Activated B cell treated with CpG ODN at 0.5 μM for 24 hours (primary cell): Measurements from ENCODE around the gene NPNT. TPM values are rescaled to one million over a fixed set of nuclear protein-coding genes. Genes with fewer than 3 reads are reported as not detected.

Source experiments
- ATAC-seq: fragments of 200-7000 bp; cut with Tn5 transposase; one replicate; pipeline ENCODE4 v1.10.0; 2021; ENCODE audit warnings: low read depth, mild to moderate bottlenecking, moderate library complexity
- CTCF ChIA-PET: fragments of 350-600 bp; sonication (Branson Sonifier 250); formaldehyde crosslinking; loops from one replicate; lab custom pipeline; 2021; ENCODE audit warnings: antibody characterized with exemption; lab: Charles Lee
- POLR2A ChIA-PET: fragments of 350-600 bp; sonication (Branson Sonifier 250); formaldehyde crosslinking; loops from one replicate; lab custom pipeline; 2021; ENCODE audit warnings: antibody characterized with exemption; lab: Charles Lee
- DNase-seq: peaks from one replicate; pipeline ENCODE4 v3.0.0; 2022
- H3K27ac Mint-ChIP-seq: one replicate; pipeline ENCODE4 v1.8.0; 2020; ENCODE audit warnings: mixed read lengths
- H3K27me3 Mint-ChIP-seq: one replicate; pipeline ENCODE4 v1.8.0; 2021; ENCODE audit warnings: mixed read lengths
- H3K36me3 Mint-ChIP-seq: one replicate; pipeline ENCODE4 v1.8.0; 2021; ENCODE audit warnings: low read depth, mixed read lengths
- H3K4me1 Mint-ChIP-seq: one replicate; pipeline ENCODE4 v1.8.0; 2021; ENCODE audit warnings: mixed read lengths
- H3K4me3 Mint-ChIP-seq: one replicate; pipeline ENCODE4 v1.8.0; 2020; ENCODE audit warnings: mild to moderate bottlenecking, mixed read lengths
- H3K9me3 Mint-ChIP-seq: one replicate; pipeline ENCODE4 v1.8.0; 2020; ENCODE audit warnings: mixed read lengths
- intact Hi-C: fragments of 100-400 bp; cut with micrococcal nuclease; formaldehyde crosslinking; loops from one replicate; pipeline ENCODE4 v1.15.1; 2024
- total RNA-seq: library from RNA; stranded (reverse); gene quantifications from 2 replicates; pipeline ENCODE4 v1.2.3, GENCODE V29; 2022
- TF ChIP-seq, protein P1 (sequence below): fragments of 200-600 bp; IDR thresholded peaks from one replicate; pipeline ENCODE4 v1.8.0; 2022; ENCODE audit warnings: antibody characterized with exemption, mild to moderate bottlenecking

The NPNT gene
- total RNA-seq, 1 donor from 2014 or later = not detected

DNA sequence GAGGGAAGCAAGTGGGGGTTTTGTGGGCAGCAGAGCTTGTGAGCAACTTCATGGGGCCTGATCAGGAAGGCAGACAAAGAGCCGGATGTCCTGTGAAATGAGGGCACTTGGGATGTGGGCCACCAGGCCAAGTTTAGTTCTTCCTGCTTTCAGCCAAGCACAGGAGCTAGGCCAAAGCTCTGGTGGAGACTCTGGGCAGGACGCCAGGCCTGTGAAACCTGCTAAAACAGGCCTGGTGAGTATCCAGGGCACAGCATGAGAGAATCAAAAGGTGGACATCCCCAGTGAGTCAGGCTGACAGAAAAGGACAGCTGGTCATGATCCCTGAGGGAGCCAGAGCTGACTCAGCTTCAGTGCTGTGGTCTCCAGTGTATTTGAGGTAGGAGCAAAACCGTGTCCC lies 95.7 kb downstream of the NPNT start:
- Mint-ChIP-seq H3K27ac (no peak overlapping the region), H3K4me1 (no peaks in the 10 kb centered on the region), H3K36me3 (no peaks in the 10 kb centered on the region), H3K4me3 (no peak overlapping the region), H3K27me3 (peaks cover 4% of the 10 kb centered on the region), H3K9me3 (peaks cover 5% of the 10 kb centered on the region)
- TF ChIP-seq, protein P1, sequence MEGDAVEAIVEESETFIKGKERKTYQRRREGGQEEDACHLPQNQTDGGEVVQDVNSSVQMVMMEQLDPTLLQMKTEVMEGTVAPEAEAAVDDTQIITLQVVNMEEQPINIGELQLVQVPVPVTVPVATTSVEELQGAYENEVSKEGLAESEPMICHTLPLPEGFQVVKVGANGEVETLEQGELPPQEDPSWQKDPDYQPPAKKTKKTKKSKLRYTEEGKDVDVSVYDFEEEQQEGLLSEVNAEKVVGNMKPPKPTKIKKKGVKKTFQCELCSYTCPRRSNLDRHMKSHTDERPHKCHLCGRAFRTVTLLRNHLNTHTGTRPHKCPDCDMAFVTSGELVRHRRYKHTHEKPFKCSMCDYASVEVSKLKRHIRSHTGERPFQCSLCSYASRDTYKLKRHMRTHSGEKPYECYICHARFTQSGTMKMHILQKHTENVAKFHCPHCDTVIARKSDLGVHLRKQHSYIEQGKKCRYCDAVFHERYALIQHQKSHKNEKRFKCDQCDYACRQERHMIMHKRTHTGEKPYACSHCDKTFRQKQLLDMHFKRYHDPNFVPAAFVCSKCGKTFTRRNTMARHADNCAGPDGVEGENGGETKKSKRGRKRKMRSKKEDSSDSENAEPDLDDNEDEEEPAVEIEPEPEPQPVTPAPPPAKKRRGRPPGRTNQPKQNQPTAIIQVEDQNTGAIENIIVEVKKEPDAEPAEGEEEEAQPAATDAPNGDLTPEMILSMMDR = no peak
- intact Hi-C loops = no loop called here
- ChIA-PET POLR2A (no interaction called here), CTCF (no interaction called here)
- DNase-seq (no peak), ATAC-seq (no peak)

DNA sequence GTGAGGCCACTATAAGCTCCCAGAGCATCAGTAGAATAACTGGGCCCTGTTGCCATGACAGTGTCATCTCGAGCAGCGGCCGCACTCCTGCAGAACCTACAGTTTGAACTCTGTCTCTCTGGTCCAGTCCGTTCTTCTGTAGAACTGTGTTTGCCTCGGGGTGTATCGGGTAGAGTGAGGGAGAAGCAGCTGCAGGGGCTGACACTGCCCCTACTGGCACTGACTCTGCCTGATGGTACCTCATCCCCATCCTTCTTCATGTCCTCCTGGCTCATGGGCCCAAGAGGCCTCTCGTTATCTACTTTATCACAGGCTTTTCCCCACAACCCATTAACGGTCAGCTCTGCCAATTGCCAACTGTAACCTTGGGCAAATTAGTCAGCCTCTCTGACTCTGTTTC lies 96.5 kb downstream of the NPNT start:
- ATAC-seq (no peak), DNase-seq (no peak)
- no peaks in the 10 kb centered on the region for H3K36me3 Mint-ChIP-seq
- CTCF ChIA-PET = no interaction called here
- POLR2A ChIA-PET = no interaction called here
- intact Hi-C loops = no loop called here
- H3K27me3 Mint-ChIP-seq = peaks cover 4% of the 10 kb centered on the region
- no peaks in the 10 kb centered on the region for H3K4me1 Mint-ChIP-seq
- no peak overlapping the region for H3K4me3 Mint-ChIP-seq
- TF ChIP-seq, protein P1 = no peak
- peaks cover 5% of the 10 kb centered on the region for H3K9me3 Mint-ChIP-seq
- no peak overlapping the region for H3K27ac Mint-ChIP-seq

DNA sequence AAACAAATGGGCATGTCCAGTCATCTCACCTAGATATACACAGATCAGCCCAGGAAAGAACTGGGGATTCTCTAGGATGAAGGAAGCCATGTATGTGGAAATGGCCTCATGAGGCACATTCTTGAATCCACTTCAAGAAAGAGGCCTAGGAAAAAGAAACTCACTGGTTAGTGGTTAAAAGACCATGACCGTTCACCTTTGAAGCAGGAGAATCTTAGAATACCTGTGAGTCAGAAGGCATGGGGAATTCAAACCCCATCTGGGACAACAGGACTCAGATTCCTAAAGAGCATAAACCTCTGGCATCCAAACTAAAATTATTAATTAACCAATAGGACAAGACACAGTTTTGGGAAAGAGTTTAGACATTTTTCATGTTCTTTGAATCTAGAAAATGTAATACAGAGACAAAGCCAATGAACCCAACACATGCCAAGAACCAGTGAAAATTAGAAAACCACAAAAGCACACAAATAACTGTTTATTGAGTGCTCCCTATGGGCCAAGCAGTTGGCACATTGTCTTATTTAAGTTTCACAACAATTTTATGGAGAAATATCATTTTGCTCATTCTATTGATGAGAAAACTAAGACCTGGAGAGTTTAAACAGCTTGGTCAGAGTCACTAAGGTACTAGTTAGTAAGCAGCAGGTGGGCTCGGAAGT lies 97.5 kb downstream of the NPNT start:
- ChIA-PET CTCF (no interaction called here), POLR2A (no interaction called here)
- intact Hi-C loops = no loop called here
- Mint-ChIP-seq H3K4me3 (no peak overlapping the region), H3K27ac (no peak overlapping the region), H3K27me3 (peaks cover 6% of the 10 kb centered on the region), H3K36me3 (no peaks in the 10 kb centered on the region), H3K4me1 (no peaks in the 10 kb centered on the region), H3K9me3 (peaks cover 5% of the 10 kb centered on the region)
- DNase-seq (no peak), ATAC-seq (no peak)
- TF ChIP-seq, protein P1 = no peak

DNA sequence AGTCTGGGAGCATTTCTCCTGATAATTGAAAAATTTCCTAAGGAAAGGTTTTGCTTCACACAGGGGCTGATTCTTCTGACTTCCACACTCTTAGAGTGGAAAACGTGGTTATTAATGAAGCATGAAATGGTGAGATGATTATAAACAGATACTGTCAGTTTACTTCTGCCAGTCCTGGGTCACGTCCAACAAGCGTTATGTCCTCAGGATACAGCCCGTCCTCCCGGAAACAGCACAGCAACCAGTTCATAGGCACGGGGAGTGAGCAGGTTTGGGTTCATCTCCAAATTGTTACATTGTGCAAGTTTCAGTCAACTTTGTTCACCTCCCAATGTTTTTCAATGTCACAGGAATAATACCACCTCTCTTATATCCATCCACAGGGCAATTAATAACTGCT lies 98.8 kb downstream of the NPNT start:
- H3K27me3 Mint-ChIP-seq = peaks cover 2% of the 10 kb centered on the region
- H3K9me3 Mint-ChIP-seq = no peaks in the 10 kb centered on the region
- DNase-seq (no peak), ATAC-seq (no peak)
- no peak overlapping the region for H3K4me3 Mint-ChIP-seq
- H3K27ac Mint-ChIP-seq = no peak overlapping the region
- H3K36me3 Mint-ChIP-seq = no peaks in the 10 kb centered on the region
- intact Hi-C loops = no loop called here
- no peaks in the 10 kb centered on the region for H3K4me1 Mint-ChIP-seq
- CTCF ChIA-PET = no interaction called here
- TF ChIP-seq, protein P1 = no peak
- POLR2A ChIA-PET = no interaction called here

DNA sequence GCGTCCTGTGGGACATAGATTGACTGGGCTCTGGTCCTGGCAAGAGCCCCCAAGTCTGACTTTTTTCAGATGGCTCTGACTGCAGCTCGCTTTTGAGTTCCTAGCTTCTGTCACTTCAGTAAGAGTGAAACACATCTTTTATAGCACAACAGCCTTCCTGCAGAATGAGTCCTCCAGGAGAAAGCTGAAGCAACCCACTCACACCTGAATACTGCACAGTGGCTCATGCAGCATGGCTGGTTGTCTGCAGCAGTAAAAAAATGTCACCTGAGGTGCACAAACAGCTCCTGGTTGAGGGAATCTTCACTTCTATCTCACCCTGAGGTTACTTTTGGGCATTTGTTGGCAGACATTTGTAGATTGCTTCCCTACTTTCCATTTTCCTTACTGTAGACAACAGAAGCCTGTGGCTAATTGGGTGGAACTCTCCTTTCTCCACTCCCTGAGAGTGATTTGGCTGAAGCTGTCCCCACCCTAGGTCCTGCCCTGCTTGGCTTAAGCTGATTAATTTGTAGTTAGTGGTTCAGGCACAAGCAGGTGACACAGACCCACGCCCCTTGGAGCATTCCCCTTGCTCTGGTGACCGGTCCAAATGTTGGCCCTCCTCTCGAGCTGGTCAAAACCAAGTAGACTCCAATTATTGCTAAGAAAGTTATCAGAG lies 99.7 kb downstream of the NPNT start:
- H3K36me3 Mint-ChIP-seq = no peaks in the 10 kb centered on the region
- intact Hi-C loops = no loop called here
- H3K9me3 Mint-ChIP-seq = no peaks in the 10 kb centered on the region
- H3K4me1 Mint-ChIP-seq = no peaks in the 10 kb centered on the region
- no peak overlapping the region for H3K4me3 Mint-ChIP-seq
- POLR2A ChIA-PET = no interaction called here
- H3K27me3 Mint-ChIP-seq = peaks cover 2% of the 10 kb centered on the region
- DNase-seq = no peak
- no peak for ATAC-seq
- no peak overlapping the region for H3K27ac Mint-ChIP-seq
- TF ChIP-seq, protein P1 = no peak
- CTCF ChIA-PET = no interaction called here
